RWPE1 (cell line): ENCODE results near the gene RFC5.
"Not testable (repeated sequence)": the region's sequence is repeated elsewhere in the genome, so short reads cannot be mapped to it uniquely, and the experiment has no call there.

Source experiments
- CTCF ChIA-PET: fragments of 350-600 bp; sonication (Branson Sonifier 250); formaldehyde crosslinking; extraction: SDS; loops from one replicate; lab custom pipeline; 2021; lab: Yijun Ruan, JAX
- POLR2A ChIA-PET: fragments of 400-600 bp; formaldehyde crosslinking; extraction: SDS; loops from one replicate; lab custom pipeline; 2020; ENCODE audit warnings: antibody characterized with exemption; ENCODE audit not compliant: low non-redundant PET; lab: Yijun Ruan, JAX
- DNase-seq: peaks from one replicate; pipeline ENCODE4 v3.0.0; 2012; ENCODE audit warnings: low spot score
- H3K27ac ChIP-seq: fragments of 450-650 bp; 2 replicates; pipeline ENCODE4 v1.5.1; 2017
- TF ChIP-seq, protein P1 (sequence below): fragments of 450-650 bp; conservative IDR thresholded peaks from 2 replicates; pipeline ENCODE4 v1.5.1; 2017; ENCODE audit warnings: low read depth, mild to moderate bottlenecking

The RFC5 gene

DNA sequence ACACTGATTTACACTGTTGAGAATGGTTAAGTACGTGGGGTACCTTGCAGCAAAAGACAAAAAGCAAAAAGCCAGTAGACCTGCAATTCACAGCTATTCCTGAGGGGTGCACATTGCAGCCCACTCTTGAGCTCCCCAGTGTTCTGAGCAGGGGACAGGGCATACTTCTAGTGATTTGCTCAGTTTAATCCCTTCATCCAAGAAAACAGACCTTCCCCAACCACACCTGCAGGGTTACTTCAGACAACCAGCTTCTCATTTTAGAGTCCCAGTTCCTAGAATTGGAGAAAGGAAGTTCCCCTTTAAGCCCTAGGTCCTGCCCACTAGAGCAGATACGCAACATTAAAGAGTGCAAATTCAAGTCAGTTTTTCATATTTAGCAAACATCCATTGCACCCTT lies 48.1 kb downstream of the RFC5 start:
- TF ChIP-seq, protein P1, sequence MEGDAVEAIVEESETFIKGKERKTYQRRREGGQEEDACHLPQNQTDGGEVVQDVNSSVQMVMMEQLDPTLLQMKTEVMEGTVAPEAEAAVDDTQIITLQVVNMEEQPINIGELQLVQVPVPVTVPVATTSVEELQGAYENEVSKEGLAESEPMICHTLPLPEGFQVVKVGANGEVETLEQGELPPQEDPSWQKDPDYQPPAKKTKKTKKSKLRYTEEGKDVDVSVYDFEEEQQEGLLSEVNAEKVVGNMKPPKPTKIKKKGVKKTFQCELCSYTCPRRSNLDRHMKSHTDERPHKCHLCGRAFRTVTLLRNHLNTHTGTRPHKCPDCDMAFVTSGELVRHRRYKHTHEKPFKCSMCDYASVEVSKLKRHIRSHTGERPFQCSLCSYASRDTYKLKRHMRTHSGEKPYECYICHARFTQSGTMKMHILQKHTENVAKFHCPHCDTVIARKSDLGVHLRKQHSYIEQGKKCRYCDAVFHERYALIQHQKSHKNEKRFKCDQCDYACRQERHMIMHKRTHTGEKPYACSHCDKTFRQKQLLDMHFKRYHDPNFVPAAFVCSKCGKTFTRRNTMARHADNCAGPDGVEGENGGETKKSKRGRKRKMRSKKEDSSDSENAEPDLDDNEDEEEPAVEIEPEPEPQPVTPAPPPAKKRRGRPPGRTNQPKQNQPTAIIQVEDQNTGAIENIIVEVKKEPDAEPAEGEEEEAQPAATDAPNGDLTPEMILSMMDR: no peak
- ChIA-PET CTCF (interaction anchor here (0.7 to 2.1 kb wide), 2 partner anchors 50 to 311 kb away, joined by 3 to 5 read pairs; partner anchors contain the start of gene SUDS3), POLR2A (no interaction called here)
- no peak for DNase-seq
- no peak overlapping the region for H3K27ac ChIP-seq

GRCh38 chr12:118065380-118065779 lies 48.9 kb downstream of the RFC5 start:
- POLR2A ChIA-PET: no interaction called here
- TF ChIP-seq, protein P1: no peak
- H3K27ac ChIP-seq: no peak overlapping the region
- no peak for DNase-seq
- CTCF ChIA-PET: interaction anchor here (0.7 to 2.1 kb wide), 2 partner anchors 49 to 311 kb away, joined by 3 to 5 read pairs; partner anchors contain the start of gene SUDS3

DNA sequence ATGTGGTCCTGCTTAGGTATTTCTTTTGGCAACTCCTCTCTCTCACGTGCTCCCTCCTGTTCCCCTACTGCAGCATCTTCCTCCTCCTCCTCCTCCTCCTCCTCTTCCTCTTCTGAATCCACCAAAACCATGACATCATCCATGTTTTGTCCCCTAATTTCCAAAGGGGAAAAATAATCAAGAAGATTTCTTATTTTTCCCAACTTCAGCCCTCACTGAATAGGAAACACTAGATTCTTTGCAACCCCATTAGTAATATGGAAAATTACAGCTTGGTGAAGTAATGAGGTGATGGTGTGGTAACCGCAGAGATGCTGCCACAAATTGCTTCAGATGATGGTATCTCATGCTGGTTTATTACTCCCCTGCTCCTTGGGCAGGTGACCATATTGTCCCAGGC lies 51.9 kb downstream of the RFC5 start:
- no peak overlapping the region for H3K27ac ChIP-seq
- ChIA-PET POLR2A (no interaction called here), CTCF (interaction anchor here (0.9 kb wide), 1 partner anchor 1070 kb away, joined by 3 read pairs; no protein-coding TSS in a partner anchor)
- TF ChIP-seq, protein P1: no peak
- no peak for DNase-seq

GRCh38 chr12:118070650-118071049 lies 54.1 kb downstream of the RFC5 start:
- ChIA-PET CTCF (no interaction called here), POLR2A (interaction anchor here (0.6 kb wide), 1 partner anchor 8 kb away, joined by 3 read pairs; no protein-coding TSS in a partner anchor)
- H3K27ac ChIP-seq: no peak overlapping the region
- TF ChIP-seq, protein P1: no peak
- no peak for DNase-seq

- H3K27ac ChIP-seq: no peak overlapping the region; the same call in 1 of the 2 replicates
- DNase-seq: no peak
- TF ChIP-seq, protein P1: no peak
- CTCF ChIA-PET: no interaction called here
- POLR2A ChIA-PET: no interaction called here
Observed at GRCh38 chr12:118073768-118074167, 57.3 kb downstream of the RFC5 start.

GRCh38 chr12:118081521-118081920 lies 65.0 kb downstream of the RFC5 start:
- DNase-seq, POLR2A ChIA-PET, H3K27ac ChIP-seq: not testable (repeated sequence)
- CTCF ChIA-PET: interaction anchor here (0.7 kb wide), 1 partner anchor 40 kb away, joined by 3 read pairs; no protein-coding TSS in a partner anchor
